ENCODE data around the gene TMTC3.

DNA sequence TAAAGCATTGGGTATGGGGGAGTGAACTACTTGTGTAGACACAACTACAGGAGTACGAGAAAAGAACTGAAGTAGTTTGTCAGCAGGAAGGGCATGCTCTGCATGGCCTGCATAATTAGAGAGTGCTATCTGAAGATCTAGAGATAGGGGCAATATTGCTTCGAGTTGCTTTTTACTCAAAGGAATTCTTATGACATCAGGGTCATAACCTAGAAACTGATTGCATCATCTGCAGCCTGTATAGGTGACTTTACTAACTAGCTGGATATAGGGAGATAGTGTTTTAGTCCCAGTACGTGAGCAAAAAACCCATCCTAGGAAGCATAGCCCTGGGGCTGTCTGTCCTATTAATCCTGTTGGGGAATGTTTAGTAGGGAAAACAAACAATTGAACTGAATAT lies 39.8 kb downstream of the TMTC3 start:
- TF ChIP-seq EZH2 (IDR thresholded peaks at IDR 0.05) (no peak), POLR2AphosphoS5 (IDR thresholded peaks at IDR 0.05; ENCODE audit: borderline replicate concordance, low read depth, low read length) (no peak)

Data from SK-N-MC (cell line).